Ascending aorta (tissue), 2 donors: ENCODE results near the gene APOA4. TPM values are rescaled to one million over a fixed set of nuclear protein-coding genes. Genes with fewer than 3 reads are reported as not detected.

ENCODE experiments used
- DNase-seq, 2 donors: peaks; one replicate each; pipeline ENCODE4 v3.0.0-alpha.2; 2019; ENCODE audit warnings: low spot score in 2 of 2
- H3K27ac ChIP-seq, 2 donors: fragments of 200-600 bp; sonication (generic); one replicate each; pipeline ENCODE4 v1.5.1; 2016 to 2017; ENCODE audit warnings: mild to moderate bottlenecking in 1 of 2
- H3K27me3 ChIP-seq: fragments of 200-600 bp; sonication (generic); one replicate; pipeline ENCODE4 v1.5.1; 2017
- H3K36me3 ChIP-seq, 2 donors: fragments of 200-600 bp; sonication (generic); one replicate each; pipeline ENCODE4 v1.5.1; 2016
- H3K4me1 ChIP-seq, 2 donors: fragments of 200-600 bp; sonication (generic); one replicate each; pipeline ENCODE4 v1.5.1; 2016 to 2017; ENCODE audit warnings: mild to moderate bottlenecking in 1 of 2
- H3K4me3 ChIP-seq, 2 donors: fragments of 200-600 bp; sonication (generic); one replicate each; pipeline ENCODE4 v1.5.1; 2016 to 2017; ENCODE audit warnings: mild to moderate bottlenecking in 1 of 2
- H3K9me3 ChIP-seq, 2 donors: fragments of 200-600 bp; sonication (generic); one replicate each; pipeline ENCODE4 v1.5.1; 2016
- intact Hi-C: fragments of 100-400 bp; cut with DNase I; formaldehyde crosslinking; loops from one replicate; pipeline ENCODE4 v1.15.1; 2023
- total RNA-seq: library from RNA; depleted of rRNA; stranded (reverse); fragments of >200 nt; gene quantifications from one replicate; pipeline ENCODE4 v1.1.0, GENCODE V29; 2016
- TF ChIP-seq, protein P1 (sequence below), 3 experiments: fragments of 200-600 bp in 2 of 3; fragments of 450-650 bp in 1 of 3; sonication (generic) in 2 of 3; IDR thresholded peaks; one replicate each; pipeline ENCODE4 v1.5.1; 2016 to 2019; ENCODE audit warnings: antibody characterized with exemption in 3 of 3, mild to moderate bottlenecking in 1 of 3, moderate library complexity in 1 of 3

Gene APOA4
- total RNA-seq, 1 donor from 2014 or later: 14.3 TPM

DNA sequence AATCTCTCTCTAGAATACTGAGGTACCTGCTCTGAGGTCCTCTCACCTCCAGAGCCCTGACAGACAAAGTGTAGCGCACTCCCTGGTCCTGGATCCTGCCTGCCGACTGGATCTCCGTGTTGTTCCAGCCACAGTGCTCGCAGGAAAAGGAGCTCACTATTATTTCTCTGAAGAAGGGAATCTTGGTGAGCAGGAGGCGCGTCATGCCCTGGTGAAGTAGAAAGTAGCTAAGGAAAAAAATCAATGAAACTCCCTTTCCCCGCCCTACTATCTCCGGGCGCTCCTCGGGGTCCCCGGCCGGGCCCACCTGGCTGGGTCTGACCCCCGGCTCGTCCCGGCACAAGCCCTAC is 35.7 kb downstream of the APOA4 start:
- no peaks in the 10 kb centered on the region for H3K9me3 ChIP-seq
- H3K4me1 ChIP-seq: peaks cover 0 to 14% of the 10 kb centered on the region in 2 donors
- peaks cover 34 to 43% of the 10 kb centered on the region in 2 donors for H3K36me3 ChIP-seq
- no peaks in the 10 kb centered on the region for H3K27me3 ChIP-seq
- TF ChIP-seq, protein P1, sequence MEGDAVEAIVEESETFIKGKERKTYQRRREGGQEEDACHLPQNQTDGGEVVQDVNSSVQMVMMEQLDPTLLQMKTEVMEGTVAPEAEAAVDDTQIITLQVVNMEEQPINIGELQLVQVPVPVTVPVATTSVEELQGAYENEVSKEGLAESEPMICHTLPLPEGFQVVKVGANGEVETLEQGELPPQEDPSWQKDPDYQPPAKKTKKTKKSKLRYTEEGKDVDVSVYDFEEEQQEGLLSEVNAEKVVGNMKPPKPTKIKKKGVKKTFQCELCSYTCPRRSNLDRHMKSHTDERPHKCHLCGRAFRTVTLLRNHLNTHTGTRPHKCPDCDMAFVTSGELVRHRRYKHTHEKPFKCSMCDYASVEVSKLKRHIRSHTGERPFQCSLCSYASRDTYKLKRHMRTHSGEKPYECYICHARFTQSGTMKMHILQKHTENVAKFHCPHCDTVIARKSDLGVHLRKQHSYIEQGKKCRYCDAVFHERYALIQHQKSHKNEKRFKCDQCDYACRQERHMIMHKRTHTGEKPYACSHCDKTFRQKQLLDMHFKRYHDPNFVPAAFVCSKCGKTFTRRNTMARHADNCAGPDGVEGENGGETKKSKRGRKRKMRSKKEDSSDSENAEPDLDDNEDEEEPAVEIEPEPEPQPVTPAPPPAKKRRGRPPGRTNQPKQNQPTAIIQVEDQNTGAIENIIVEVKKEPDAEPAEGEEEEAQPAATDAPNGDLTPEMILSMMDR (IDR thresholded peaks at IDR 0.05): no peak
- DNase-seq: no peak
- H3K4me3 ChIP-seq: peak overlapping the region; percentile 92 to 93
- H3K27ac ChIP-seq: peak overlapping the region; percentile 77 to 90
- intact Hi-C loops: loop anchor here (5.0 kb wide), 1 partner anchor 540 kb away; the partner anchor contains the start of gene CEP164

DNA sequence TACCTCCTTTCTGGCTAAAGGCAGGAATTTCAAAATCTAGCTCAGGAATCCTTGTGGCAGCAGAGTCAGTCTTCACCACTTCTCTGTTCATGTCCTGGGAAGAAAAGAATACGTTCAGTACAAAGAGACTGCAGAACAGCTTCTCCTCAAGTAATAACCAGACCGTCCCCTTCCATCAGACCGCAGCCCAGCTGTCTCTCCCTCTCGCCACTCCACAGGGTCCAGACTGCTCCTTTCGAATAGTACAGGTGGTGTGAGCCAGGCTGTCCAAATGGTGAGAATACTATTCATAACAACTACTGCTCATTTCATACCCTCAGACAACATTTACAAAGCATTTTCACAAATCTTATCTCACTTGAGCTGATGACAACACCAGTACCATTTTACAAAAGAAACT is 36.1 kb downstream of the APOA4 start:
- intact Hi-C loops: loop anchor here (5.0 kb wide), 1 partner anchor 540 kb away; the partner anchor contains the start of gene CEP164
- TF ChIP-seq, protein P1 (IDR thresholded peaks at IDR 0.05): no peak
- Histone ChIP-seq H3K36me3 (peaks cover 38 to 48% of the 10 kb centered on the region in 2 donors), H3K4me3 (peak overlapping the region; percentile 92 to 93), H3K27me3 (no peaks in the 10 kb centered on the region), H3K4me1 (peaks cover 0 to 14% of the 10 kb centered on the region in 2 donors), H3K27ac (no peak overlapping the region), H3K9me3 (no peaks in the 10 kb centered on the region)
- no peak for DNase-seq

DNA sequence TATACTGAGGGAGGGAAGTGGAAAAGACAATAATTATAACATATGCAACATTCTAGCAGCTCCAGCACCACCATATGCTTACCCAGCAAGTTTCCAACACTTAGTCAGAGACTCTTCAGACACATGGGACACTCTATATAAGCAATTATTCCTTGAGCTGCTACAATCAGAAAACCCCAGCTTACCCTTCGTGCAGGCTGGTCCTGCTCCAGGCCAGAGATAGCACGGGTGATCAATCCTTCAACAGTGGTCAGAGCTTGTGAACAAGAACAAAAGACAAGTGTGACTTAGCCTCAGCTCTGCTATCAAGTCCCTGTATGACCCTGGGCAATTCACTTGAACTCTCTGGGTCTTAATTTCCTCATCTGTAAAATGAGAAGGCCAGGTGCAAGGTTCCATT is 36.8 kb downstream of the APOA4 start:
- Histone ChIP-seq H3K9me3 (no peaks in the 10 kb centered on the region), H3K4me1 (peaks cover 0 to 12% of the 10 kb centered on the region in 2 donors), H3K36me3 (peaks cover 45 to 54% of the 10 kb centered on the region in 2 donors), H3K27ac (no peak overlapping the region), H3K4me3 (peak overlapping the region; percentile 92 to 93), H3K27me3 (no peaks in the 10 kb centered on the region)
- intact Hi-C loops: loop anchor here (5.0 kb wide), 1 partner anchor 541 kb away; the partner anchor contains the start of gene CEP164
- no peak for DNase-seq
- TF ChIP-seq, protein P1 (IDR thresholded peaks at IDR 0.05): no peak

DNA sequence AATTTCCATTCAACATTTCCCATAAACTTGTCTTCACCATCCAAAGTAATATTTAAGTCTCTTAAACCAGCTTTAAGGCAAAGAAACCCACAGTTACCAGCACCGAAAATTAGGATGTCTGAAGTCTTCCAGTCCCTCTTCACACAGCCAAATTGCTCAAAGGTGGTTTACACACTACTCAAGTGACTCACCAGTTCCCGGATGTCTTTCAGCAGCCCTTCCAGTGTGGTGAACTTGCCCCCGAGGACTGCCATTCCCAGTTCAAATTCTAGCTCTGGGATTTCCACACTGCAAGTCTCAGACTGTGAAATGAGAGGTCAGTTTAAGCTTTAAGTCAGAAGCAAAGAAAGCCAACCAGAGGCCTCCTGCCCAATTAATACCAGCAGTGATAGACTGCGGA is 40.4 kb downstream of the APOA4 start:
- Histone ChIP-seq H3K4me3 (no peak overlapping the region), H3K4me1 (peaks cover 0 to 9% of the 10 kb centered on the region in 2 donors)
- TF ChIP-seq, protein P1 (IDR thresholded peaks at IDR 0.05): no peak

DNA sequence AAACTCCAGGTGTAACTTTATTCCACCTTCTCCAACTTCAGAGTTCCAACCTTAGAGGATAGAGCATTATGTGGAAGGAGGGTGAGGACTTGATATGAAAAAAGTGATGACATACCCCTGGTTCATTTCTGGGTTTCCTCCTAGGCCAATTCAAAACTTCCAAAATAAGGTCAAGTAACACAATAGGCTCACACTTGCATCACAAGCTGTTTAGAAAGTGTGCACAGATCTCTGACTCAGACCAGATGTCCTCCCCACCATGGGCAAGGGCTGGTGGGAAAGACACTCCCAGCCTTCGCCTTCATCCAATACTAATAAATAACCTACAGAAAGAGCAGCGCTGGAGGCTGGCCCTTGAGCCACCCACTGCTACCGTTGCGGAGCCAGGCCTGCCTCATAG is 44.5 kb downstream of the APOA4 start:
- peaks cover 60 to 61% of the 10 kb centered on the region in 2 donors for H3K36me3 ChIP-seq
- intact Hi-C loops: no loop called here
- no peaks in the 10 kb centered on the region for H3K27me3 ChIP-seq
- no peak overlapping the region for H3K4me3 ChIP-seq
- H3K9me3 ChIP-seq: no peaks in the 10 kb centered on the region
- no peaks in the 10 kb centered on the region for H3K4me1 ChIP-seq
- no peak overlapping the region for H3K27ac ChIP-seq
- TF ChIP-seq, protein P1 (IDR thresholded peaks at IDR 0.05): no peak
- no peak for DNase-seq

More for the DNA sequence above, 40.4 kb downstream of the APOA4 start:
- no peak for DNase-seq
- H3K27ac ChIP-seq: no peak overlapping the region
- peaks cover 79 to 90% of the 10 kb centered on the region in 2 donors for H3K36me3 ChIP-seq
- no peaks in the 10 kb centered on the region for H3K9me3 ChIP-seq
- intact Hi-C loops: no loop called here
- H3K27me3 ChIP-seq: no peaks in the 10 kb centered on the region

DNA sequence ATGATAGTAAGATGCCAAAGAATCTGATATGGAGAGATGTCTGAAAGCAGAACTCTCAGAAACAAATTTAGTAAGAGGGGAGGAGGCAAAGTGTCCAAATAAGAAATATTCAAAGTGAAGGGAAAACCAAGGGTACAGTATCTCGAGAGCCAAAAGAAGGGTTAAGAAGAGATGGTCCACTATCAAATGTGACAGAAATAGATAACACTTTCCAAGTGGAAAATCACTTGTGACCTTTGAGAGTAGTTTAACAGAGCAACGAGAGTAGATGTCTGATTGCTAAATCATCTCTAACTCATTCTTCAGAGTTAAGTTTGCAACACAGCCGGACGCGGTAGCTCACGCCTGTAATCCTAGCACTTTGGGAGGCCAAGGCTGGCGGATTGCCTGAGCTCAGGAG is 46.0 kb downstream of the APOA4 start:
- TF ChIP-seq, protein P1 (IDR thresholded peaks at IDR 0.05): no peak
- H3K4me1 ChIP-seq: peaks cover 0 to 2% of the 10 kb centered on the region in 2 donors
- DNase-seq: no peak
- no peak overlapping the region for H3K4me3 ChIP-seq
- H3K27ac ChIP-seq: no peak overlapping the region
- no peaks in the 10 kb centered on the region for H3K27me3 ChIP-seq
- peaks cover 45 to 47% of the 10 kb centered on the region in 2 donors for H3K36me3 ChIP-seq
- no peaks in the 10 kb centered on the region for H3K9me3 ChIP-seq
- intact Hi-C loops: no loop called here
